ENCODE results near the gene KRT8. TPM values are rescaled to one million over a fixed set of nuclear protein-coding genes. Genes with fewer than 3 reads are reported as not detected.

The KRT8 gene
- total and polyA plus RNA-seq, 7 donors, result 0.54 to 1.3 (median 0.76) TPM

DNA sequence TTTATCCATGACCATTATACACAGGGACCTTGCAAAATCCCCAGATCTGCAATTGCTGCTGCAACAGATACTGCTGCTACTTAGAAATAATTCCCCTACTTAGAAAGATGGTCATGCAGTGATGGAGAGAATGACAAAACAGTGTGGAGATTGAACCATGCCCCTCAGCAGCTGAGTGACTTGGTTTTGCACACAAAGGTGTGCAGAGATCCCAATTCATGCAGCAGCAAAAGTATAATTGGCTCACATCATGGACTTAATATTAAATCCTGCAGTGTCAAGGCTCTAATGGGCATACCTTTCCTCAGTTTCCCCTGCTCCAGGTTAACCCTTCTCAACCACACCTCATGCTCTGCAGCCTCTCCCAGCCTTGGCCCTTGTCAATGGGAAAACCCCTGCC lies 53.1 kb downstream of the KRT8 start:
- Histone ChIP-seq H3K4me3 (no peak overlapping the region), H3K36me3 (ENCODE audit: insufficient read depth in 1 of 2, low read depth in 1 of 2) (no peaks in the 10 kb centered on the region), H3K27ac (no peak overlapping the region), H3K4me1 (no peaks in the 10 kb centered on the region), H3K9me3 (no peaks in the 10 kb centered on the region), H3K27me3 (ENCODE audit: insufficient read depth in 3 of 3, low read length in 2 of 3) (peaks cover 0 to 8% (median 0%) of the 10 kb centered on the region in 3 donors)
- intact Hi-C loops (cut with DNase I), result no loop called here
- no peak for ATAC-seq
- TF ChIP-seq, protein P1, sequence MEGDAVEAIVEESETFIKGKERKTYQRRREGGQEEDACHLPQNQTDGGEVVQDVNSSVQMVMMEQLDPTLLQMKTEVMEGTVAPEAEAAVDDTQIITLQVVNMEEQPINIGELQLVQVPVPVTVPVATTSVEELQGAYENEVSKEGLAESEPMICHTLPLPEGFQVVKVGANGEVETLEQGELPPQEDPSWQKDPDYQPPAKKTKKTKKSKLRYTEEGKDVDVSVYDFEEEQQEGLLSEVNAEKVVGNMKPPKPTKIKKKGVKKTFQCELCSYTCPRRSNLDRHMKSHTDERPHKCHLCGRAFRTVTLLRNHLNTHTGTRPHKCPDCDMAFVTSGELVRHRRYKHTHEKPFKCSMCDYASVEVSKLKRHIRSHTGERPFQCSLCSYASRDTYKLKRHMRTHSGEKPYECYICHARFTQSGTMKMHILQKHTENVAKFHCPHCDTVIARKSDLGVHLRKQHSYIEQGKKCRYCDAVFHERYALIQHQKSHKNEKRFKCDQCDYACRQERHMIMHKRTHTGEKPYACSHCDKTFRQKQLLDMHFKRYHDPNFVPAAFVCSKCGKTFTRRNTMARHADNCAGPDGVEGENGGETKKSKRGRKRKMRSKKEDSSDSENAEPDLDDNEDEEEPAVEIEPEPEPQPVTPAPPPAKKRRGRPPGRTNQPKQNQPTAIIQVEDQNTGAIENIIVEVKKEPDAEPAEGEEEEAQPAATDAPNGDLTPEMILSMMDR (IDR thresholded peaks at IDR 0.05), result no peak
- DNase-seq, result no peak

GRCh38 chr12:52850681-52851080 lies 54.2 kb downstream of the KRT8 start:
- no peak overlapping the region for H3K27ac ChIP-seq
- no peaks in the 10 kb centered on the region for H3K9me3 ChIP-seq
- intact Hi-C loops (cut with DNase I), result no loop called here
- 69 to 74% (median 72%) methylated on average over 5 of the region's 5 CpGs for WGBS, 3 donors
- H3K4me3 ChIP-seq, result no peak overlapping the region
- DNase-seq, result no peak
- H3K36me3 ChIP-seq (ENCODE audit: insufficient read depth in 1 of 2, low read depth in 1 of 2), result no peaks in the 10 kb centered on the region
- peaks cover 0 to 12% (median 0%) of the 10 kb centered on the region in 3 donors for H3K27me3 ChIP-seq (ENCODE audit: insufficient read depth in 3 of 3, low read length in 2 of 3)
- H3K4me1 ChIP-seq, result no peaks in the 10 kb centered on the region
- TF ChIP-seq, protein P1 (IDR thresholded peaks at IDR 0.05), result no peak
- ATAC-seq, result no peak

DNA sequence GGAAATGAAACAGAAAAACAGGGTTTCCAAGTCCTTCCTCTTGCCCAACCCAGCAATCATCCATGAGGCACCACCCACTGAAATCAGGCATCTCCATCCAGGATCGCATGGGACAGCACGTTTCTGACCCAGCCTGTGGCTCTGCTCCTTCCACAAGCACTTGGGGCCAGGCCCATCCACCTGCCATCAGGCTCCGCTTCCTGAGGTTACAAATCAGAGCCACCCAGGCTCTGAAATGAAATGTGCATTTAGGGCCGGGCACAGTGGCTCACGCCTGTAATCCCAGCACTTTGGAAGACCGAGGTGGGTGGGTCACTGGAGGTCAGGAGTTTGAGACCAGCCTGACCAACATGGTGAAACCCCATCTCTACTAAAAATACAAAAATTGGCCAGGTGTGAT lies 55.4 kb downstream of the KRT8 start:
- no peaks in the 10 kb centered on the region for H3K9me3 ChIP-seq
- no peaks in the 10 kb centered on the region for H3K4me1 ChIP-seq
- DNase-seq (no peak), ATAC-seq (no peak)
- intact Hi-C loops (cut with DNase I), result no loop called here
- H3K36me3 ChIP-seq (ENCODE audit: insufficient read depth in 1 of 2, low read depth in 1 of 2), result no peaks in the 10 kb centered on the region
- no peak overlapping the region for H3K4me3 ChIP-seq
- H3K27me3 ChIP-seq (ENCODE audit: insufficient read depth in 3 of 3, low read length in 2 of 3), result peaks cover 0 to 12% (median 0%) of the 10 kb centered on the region in 3 donors
- TF ChIP-seq, protein P1 (IDR thresholded peaks at IDR 0.05), result no peak
- no peak overlapping the region for H3K27ac ChIP-seq
- 68 to 75% (median 72%) methylated on average over 6 of the region's 6 CpGs for WGBS, 3 donors

GRCh38 chr12:52848661-52849255 lies 56.1 kb downstream of the KRT8 start, which contains the start of gene KRT78:
KRT78 (minus strand) TSS chr12:52848994; CDS start chr12:52848930, 64 bp downstream.
- no peak within 1 kb of the TSS for H3K27ac ChIP-seq
- intact Hi-C loops (cut with DNase I), result no loop called here
- TF ChIP-seq, protein P1 (IDR thresholded peaks at IDR 0.05), result no peak
- ATAC-seq, result no peak
- no peaks in the 10 kb centered on the region for H3K4me1 ChIP-seq
- DNase-seq, result no peak
- peaks cover 0 to 12% (median 0%) of the 10 kb centered on the region in 3 donors for H3K27me3 ChIP-seq (ENCODE audit: insufficient read depth in 3 of 3, low read length in 2 of 3)
- no peaks in the 10 kb centered on the region for H3K36me3 ChIP-seq (ENCODE audit: insufficient read depth in 1 of 2, low read depth in 1 of 2)
- H3K4me3 ChIP-seq, result no peak within 1 kb of the TSS
- 78 to 83% (median 79%) methylated on average over 16 of the region's 16 CpGs for WGBS, 3 donors
- no peaks in the 10 kb centered on the region for H3K9me3 ChIP-seq
